Measurements from ENCODE around the gene NPTXR. TPM values are rescaled to one million over a fixed set of nuclear protein-coding genes. Genes with fewer than 3 reads are reported as not detected.

The NPTXR gene
- polyA plus RNA-seq, 1 experiment: 2.5 TPM

- ChIA-PET CTCF (interaction anchor here (1.5 to 2.0 kb wide), 3 partner anchors 33 to 67 kb away, joined by 5 to 6 read pairs (median 5); no protein-coding TSS in a partner anchor), POLR2A (interaction anchor here (0.7 to 0.8 kb wide), 4 partner anchors 67 to 856 kb away, joined by 3 to 11 read pairs (median 8); partner anchors contain the start of gene CBX7)
These were observed 41.1 kb downstream of the NPTXR start for GRCh38 chr22:38802671-38803121.

GRCh38 chr22:38799265-38800002 is 44.4 kb downstream of the NPTXR start:
- DNase-seq (ENCODE audit: low read depth): peak; percentile 21
- ChIA-PET CTCF (no interaction called here), POLR2A (no interaction called here)
- H3K36me3 ChIP-seq (ENCODE audit: control insufficient read depth, insufficient read depth, low read length): no peaks in the 10 kb centered on the region
- no peak overlapping the region for H3K4me3 ChIP-seq (ENCODE audit: low read depth, low read length)
- H3K27me3 ChIP-seq (ENCODE audit: control insufficient read depth, insufficient read depth, low read length): peaks cover 4% of the 10 kb centered on the region
- no peak for TF ChIP-seq CTCF (IDR thresholded peaks at IDR 0.05; ENCODE audit: insufficient read depth, low read depth, low read length)

More at GRCh38 chr22:38802671-38803121, 41.1 kb downstream of the NPTXR start:
- Histone ChIP-seq H3K27me3 (ENCODE audit: control insufficient read depth, insufficient read depth, low read length) (no peaks in the 10 kb centered on the region), H3K4me3 (ENCODE audit: low read depth, low read length) (no peak overlapping the region), H3K36me3 (ENCODE audit: control insufficient read depth, insufficient read depth, low read length) (no peaks in the 10 kb centered on the region)
- DNase-seq (ENCODE audit: low read depth): peak; percentile 93
- TF ChIP-seq CTCF (IDR thresholded peaks at IDR 0.05; ENCODE audit: insufficient read depth, low read depth, low read length): no peak

- H3K4me3 ChIP-seq (ENCODE audit: low read depth, low read length): no peak overlapping the region
- DNase-seq (ENCODE audit: low read depth): no peak
- H3K27me3 ChIP-seq (ENCODE audit: control insufficient read depth, insufficient read depth, low read length): peaks cover 4% of the 10 kb centered on the region
- no peak for TF ChIP-seq CTCF (IDR thresholded peaks at IDR 0.05; ENCODE audit: insufficient read depth, low read depth, low read length)
- H3K36me3 ChIP-seq (ENCODE audit: control insufficient read depth, insufficient read depth, low read length): no peaks in the 10 kb centered on the region
- ChIA-PET POLR2A (no interaction called here), CTCF (interaction anchor here (1.5 kb wide), 1 partner anchor 29 kb away, joined by 6 read pairs; no protein-coding TSS in a partner anchor)
These were observed 45.3 kb downstream of the NPTXR start for GRCh38 chr22:38798496-38798895.

- no peak for DNase-seq (ENCODE audit: low read depth)
- TF ChIP-seq CTCF (IDR thresholded peaks at IDR 0.05; ENCODE audit: insufficient read depth, low read depth, low read length): no peak
- POLR2A ChIA-PET: no interaction called here
These were observed 47.4 kb downstream of the NPTXR start for GRCh38 chr22:38796262-38796957.

GRCh38 chr22:38795569-38795968 is 48.3 kb downstream of the NPTXR start:
- no peak overlapping the region for H3K4me3 ChIP-seq (ENCODE audit: low read depth, low read length)
- no peaks in the 10 kb centered on the region for H3K36me3 ChIP-seq (ENCODE audit: control insufficient read depth, insufficient read depth, low read length)
- peaks cover 4% of the 10 kb centered on the region for H3K27me3 ChIP-seq (ENCODE audit: control insufficient read depth, insufficient read depth, low read length)
- DNase-seq (ENCODE audit: low read depth): no peak
- no peak for TF ChIP-seq CTCF (IDR thresholded peaks at IDR 0.05; ENCODE audit: insufficient read depth, low read depth, low read length)
- ChIA-PET CTCF (interaction anchor here (1.4 kb wide), 1 partner anchor 27 kb away, joined by 5 read pairs; no protein-coding TSS in a partner anchor), POLR2A (no interaction called here)

More at GRCh38 chr22:38796262-38796957, 47.4 kb downstream of the NPTXR start:
- H3K36me3 ChIP-seq (ENCODE audit: control insufficient read depth, insufficient read depth, low read length): no peaks in the 10 kb centered on the region
- H3K4me3 ChIP-seq (ENCODE audit: low read depth, low read length): no peak overlapping the region
- CTCF ChIA-PET: no interaction called here
- H3K27me3 ChIP-seq (ENCODE audit: control insufficient read depth, insufficient read depth, low read length): peaks cover 4% of the 10 kb centered on the region

Data from BJ (cell line).